H9 (cell line): Measurements from ENCODE around the gene GLIPR2. TPM values are rescaled to one million over a fixed set of nuclear protein-coding genes. Genes with fewer than 3 reads are reported as not detected.

Experiments used
- DNase-seq: peaks from one replicate; pipeline ENCODE4 v3.0.0-alpha.2; 2017
- H2AFZ ChIP-seq: one replicate; pipeline ENCODE4 v1.6.1; 2013; ENCODE audit warnings: mild to moderate bottlenecking, low read length, control low read depth, moderate library complexity
- H2AK5ac ChIP-seq: 2 replicates; pipeline ENCODE4 v1.6.1; 2013; ENCODE audit warnings: low read length, control low read depth, mixed read lengths; ENCODE audit not compliant: insufficient read length
- H2BK120ac ChIP-seq: one replicate; pipeline ENCODE4 v1.6.1; 2013; ENCODE audit warnings: low read depth, mild to moderate bottlenecking, low read length, control low read depth, inconsistent platforms; ENCODE audit not compliant: poor library complexity, severe bottlenecking
- H2BK12ac ChIP-seq: 2 replicates; pipeline ENCODE4 v1.6.1; 2013; ENCODE audit warnings: low read length, control low read depth, mixed read lengths, low read depth; ENCODE audit not compliant: insufficient read length
- H2BK15ac ChIP-seq: 2 replicates; pipeline ENCODE4 v1.6.1; 2013; ENCODE audit warnings: low read depth, low read length, control low read depth
- H2BK20ac ChIP-seq: one replicate; pipeline ENCODE4 v1.6.1; 2013; ENCODE audit warnings: low read depth, mild to moderate bottlenecking, low read length, control low read depth, inconsistent platforms; ENCODE audit not compliant: poor library complexity, severe bottlenecking
- H2BK5ac ChIP-seq: 2 replicates; pipeline ENCODE4 v1.6.1; 2013; ENCODE audit warnings: low read length, control low read depth, mixed read lengths; ENCODE audit not compliant: insufficient read length
- H3K14ac ChIP-seq: 2 replicates; pipeline ENCODE4 v1.6.1; 2013; ENCODE audit warnings: low read length, control low read depth; ENCODE audit not compliant: insufficient read depth
- H3K18ac ChIP-seq: 2 replicates; pipeline ENCODE4 v1.6.1; 2013; ENCODE audit warnings: low read depth, mild to moderate bottlenecking, mixed read lengths, low read length, control low read depth; ENCODE audit not compliant: insufficient read length
- H3K23ac ChIP-seq: 2 replicates; pipeline ENCODE4 v1.6.1; 2013; ENCODE audit warnings: low read length, control low read depth, mixed read lengths, low read depth; ENCODE audit not compliant: insufficient read length
- H3K23me2 ChIP-seq: 2 replicates; pipeline ENCODE4 v1.6.1; 2013; ENCODE audit warnings: low read depth, mild to moderate bottlenecking, mixed read lengths, low read length, control low read depth; ENCODE audit not compliant: insufficient read length, poor library complexity, severe bottlenecking
- H3K27ac ChIP-seq: 2 replicates; pipeline ENCODE4 v1.5.1; 2013; ENCODE audit warnings: low read length, control low read depth, mixed read lengths, low read depth; ENCODE audit not compliant: insufficient read length
- H3K27me3 ChIP-seq: 2 replicates; pipeline ENCODE4 v1.6.1; 2013; ENCODE audit warnings: low read length, control low read depth, inconsistent platforms; ENCODE audit not compliant: insufficient read depth
- H3K4ac ChIP-seq: 2 replicates; pipeline ENCODE4 v1.6.1; 2013; ENCODE audit warnings: low read depth, mild to moderate bottlenecking, control low read depth, inconsistent platforms, low read length, moderate library complexity
- H3K4me1 ChIP-seq: 2 replicates; pipeline ENCODE4 v1.6.1; 2013; ENCODE audit warnings: low read length, control low read depth, inconsistent platforms; ENCODE audit not compliant: insufficient read depth
- H3K4me2 ChIP-seq: 2 replicates; pipeline ENCODE4 v1.6.1; 2013; ENCODE audit warnings: low read length, control low read depth, mixed read lengths; ENCODE audit not compliant: insufficient read length, insufficient read depth
- H3K56ac ChIP-seq: 2 replicates; pipeline ENCODE4 v1.6.1; 2013; ENCODE audit warnings: low read depth, mild to moderate bottlenecking, mixed read lengths, low read length, control low read depth; ENCODE audit not compliant: insufficient read length
- H3K79me1 ChIP-seq: 2 replicates; pipeline ENCODE4 v1.6.1; 2013; ENCODE audit warnings: low read depth, mild to moderate bottlenecking, moderate library complexity, low read length, control low read depth, inconsistent platforms; ENCODE audit not compliant: insufficient read depth, poor library complexity, severe bottlenecking
- H3K79me2 ChIP-seq: 2 replicates; pipeline ENCODE4 v1.6.1; 2013; ENCODE audit warnings: low read length, control low read depth, inconsistent platforms; ENCODE audit not compliant: insufficient read depth
- H3K9ac ChIP-seq: 2 replicates; pipeline ENCODE4 v1.6.1; 2013; ENCODE audit warnings: low read length, control low read depth, mixed read lengths; ENCODE audit not compliant: insufficient read length; ENCODE audit errors: extremely low read depth
- H3K9me3 ChIP-seq: one replicate; pipeline ENCODE4 v1.6.1; 2013; ENCODE audit warnings: low read depth, low read length, inconsistent platforms; ENCODE audit not compliant: control insufficient read depth
- H3T11ph ChIP-seq: one replicate; pipeline ENCODE4 v1.6.1; 2013; ENCODE audit warnings: mild to moderate bottlenecking, low read length, control low read depth, inconsistent platforms
- H4K20me1 ChIP-seq: one replicate; pipeline ENCODE4 v1.6.1; 2013; ENCODE audit not compliant: control insufficient read depth, insufficient read length, insufficient read depth
- H4K5ac ChIP-seq: 2 replicates; pipeline ENCODE4 v1.6.1; 2013; ENCODE audit warnings: low read depth, mild to moderate bottlenecking, mixed read lengths, low read length, control low read depth; ENCODE audit not compliant: insufficient read length
- H4K8ac ChIP-seq: replicated peaks from 2 replicates; pipeline ENCODE4 v1.6.1; 2013; ENCODE audit warnings: low read length, control low read depth, mixed read lengths, low read depth; ENCODE audit not compliant: insufficient read length
- H4K91ac ChIP-seq: 2 replicates; pipeline ENCODE4 v1.6.1; 2013; ENCODE audit warnings: low read depth, mild to moderate bottlenecking, moderate library complexity, mixed read lengths, low read length, control low read depth; ENCODE audit not compliant: insufficient read length
- H3K27ac Mint-ChIP-seq, 3 experiments: 2 replicates in 2 of 3; 3 replicates in 1 of 3; pipeline ENCODE4 v1.8.0; 2020 to 2021; ENCODE audit warnings: mixed read lengths in 3 of 3, mild to moderate bottlenecking in 1 of 3, moderate library complexity in 1 of 3
- H3K27me3 Mint-ChIP-seq: 2 replicates; pipeline ENCODE4 v1.8.0; 2021; ENCODE audit warnings: low read depth, mild to moderate bottlenecking, moderate library complexity, mixed read lengths
- H3K36me3 Mint-ChIP-seq, 3 experiments: 2 replicates in 2 of 3; 3 replicates in 1 of 3; pipeline ENCODE4 v1.8.0; 2020 to 2021; ENCODE audit warnings: low read depth in 3 of 3, mixed read lengths in 3 of 3; ENCODE audit not compliant: insufficient read depth in 1 of 3
- H3K4me1 Mint-ChIP-seq, 2 experiments: 2 replicates each; pipeline ENCODE4 v1.8.0; 2020; ENCODE audit warnings: mixed read lengths in 2 of 2
- H3K4me3 Mint-ChIP-seq, 2 experiments: 2 replicates in 1 of 2; 3 replicates in 1 of 2; pipeline ENCODE4 v1.8.0; 2020 to 2021; ENCODE audit warnings: mild to moderate bottlenecking in 2 of 2, mixed read lengths in 2 of 2, moderate library complexity in 1 of 2
- H3K9me3 Mint-ChIP-seq, 2 experiments: 2 replicates in 1 of 2; 3 replicates in 1 of 2; pipeline ENCODE4 v1.8.0; 2020; ENCODE audit warnings: mild to moderate bottlenecking in 2 of 2, mixed read lengths in 2 of 2, moderate library complexity in 1 of 2
- CTCF ChIP-seq: fragments of 200-600 bp; sonication (generic); conservative IDR thresholded peaks from 3 replicates; pipeline ENCODE4 v1.8.0; 2021; ENCODE audit warnings: antibody characterized with exemption, mild to moderate bottlenecking
- WGBS: extraction: QIAGEN DNeasy Blood & Tissue Kit; methylation state at CpG from one replicate; pipeline ENCODE4 v1.1.7; 2013; ENCODE audit warnings: missing lambda C conversion rate, low lambda C conversion rate, mixed read lengths; ENCODE audit not compliant: insufficient read length; ENCODE audit errors: extremely low coverage; 5-methylcytosine and 5-hydroxymethylcytosine counted together
- total RNA-seq: library from RNA; stranded (reverse); gene quantifications from 2 replicates; pipeline ENCODE4 v1.2.1, GENCODE V29; 2021

GLIPR2 gene
- total RNA-seq, 1 experiment from 2014 or later = 10.0 TPM

- no peak overlapping the region for H3K4me3 Mint-ChIP-seq
- Histone ChIP-seq H3K4me1 (no peaks in the 10 kb centered on the region), H4K20me1 (no peaks in the 10 kb centered on the region), H3K27me3 (peaks cover 20% of the 10 kb centered on the region), H3K4ac (no peak overlapping the region), H3K9me3 (no peaks in the 10 kb centered on the region), H3K27ac (no peak overlapping the region), H4K5ac (no peak overlapping the region), H2AFZ (no peak overlapping the region), H2BK120ac (no peak overlapping the region), H3K14ac (no peak overlapping the region), H2BK5ac (no peak overlapping the region), H3K56ac (no peak overlapping the region), H2BK15ac (no peak overlapping the region), H3K9ac (no peak overlapping the region), H2BK12ac (no peak overlapping the region), H3K79me2 (no peaks in the 10 kb centered on the region), H3K18ac (no peak overlapping the region), H3K79me1 (no peaks in the 10 kb centered on the region), H3K23me2 (peaks cover 8% of the 10 kb centered on the region), H2BK20ac (no peak overlapping the region), H3K4me2 (no peak overlapping the region), H4K8ac (no peak overlapping the region), H2AK5ac (no peak overlapping the region), H3T11ph (no peak overlapping the region), H4K91ac (no peak overlapping the region), H3K23ac (no peak overlapping the region)
- H3K27me3 Mint-ChIP-seq = peaks cover 67% of the 10 kb centered on the region
- no peak overlapping the region for H3K27ac Mint-ChIP-seq
- DNase-seq = peak; percentile 49
- WGBS = no CpG with 5 or more reads among the region's 4 CpGs
- peaks cover 10 to 18% of the 10 kb centered on the region in 2 experiments for H3K4me1 Mint-ChIP-seq
- peaks cover 11 to 12% of the 10 kb centered on the region in 2 experiments for H3K9me3 Mint-ChIP-seq
- TF ChIP-seq CTCF = peak; percentile 50
- H3K36me3 Mint-ChIP-seq = peaks cover 7 to 14% (median 12%) of the 10 kb centered on the region in 3 experiments; a peak in 6 of 7 replicates
Observed at GRCh38 chr9:36141288-36141687, 4.8 kb downstream of the GLIPR2 start.
